PFSK-1 (cell line): Measurements from ENCODE around the gene RRM2.

Source experiments
- SIN3A ChIP-seq: IDR thresholded peaks from 2 replicates; pipeline ENCODE4 v1.6.1; 2012; ENCODE audit warnings: mild to moderate bottlenecking, low read length, moderate library complexity, borderline replicate concordance; ENCODE audit not compliant: insufficient read depth
- TAF1 ChIP-seq: IDR thresholded peaks from 2 replicates; pipeline ENCODE4 v1.6.1; 2012; ENCODE audit warnings: low read length, control low read depth, borderline replicate concordance; ENCODE audit not compliant: insufficient read depth
- TF ChIP-seq, protein P1 (sequence below), 2 experiments: IDR thresholded peaks; 2 replicates each; pipeline versions ENCODE4 v1.6.1 to v1.8.0; 2011 to 2012; ENCODE audit warnings: low read depth in 2 of 2, low read length in 2 of 2, control low read depth in 1 of 2, inconsistent platforms in 1 of 2, mild to moderate bottlenecking in 1 of 2, moderate library complexity in 1 of 2; ENCODE audit not compliant: insufficient read depth in 1 of 2

DNA sequence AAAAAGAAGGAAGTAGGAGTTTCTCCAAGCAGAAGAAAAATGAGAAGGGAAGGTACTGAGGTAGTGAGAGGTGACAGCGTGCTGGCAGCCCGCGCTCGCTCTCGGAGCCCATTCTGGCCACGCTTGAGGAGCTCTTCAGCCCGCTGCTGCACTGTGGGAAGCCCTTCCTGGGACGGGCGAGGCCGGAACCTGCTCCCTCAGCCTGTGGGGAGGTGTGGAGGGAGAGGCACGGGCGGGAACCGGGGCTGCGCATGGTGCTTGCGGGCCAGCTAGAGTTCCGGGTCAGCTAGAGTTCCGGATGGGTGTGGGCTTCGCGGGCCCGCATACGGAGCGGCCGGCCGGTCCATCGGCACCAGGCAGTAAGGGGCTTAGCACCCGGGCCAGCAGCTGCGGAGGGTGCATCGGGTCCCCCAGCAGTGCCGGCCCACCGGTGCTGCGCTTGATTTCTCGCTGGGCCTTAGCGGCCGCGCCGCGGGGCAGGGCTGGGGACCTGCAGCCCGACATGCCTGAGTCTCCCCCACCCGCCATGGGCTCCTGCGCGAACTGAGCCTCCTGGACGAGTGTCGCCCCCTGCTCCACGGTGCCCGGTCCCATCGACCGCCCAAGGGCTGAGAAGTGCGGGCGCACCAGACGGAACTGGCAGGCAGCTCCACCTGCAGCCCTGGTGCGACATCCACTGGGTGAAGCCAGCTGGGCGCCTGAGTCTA is 31.2 kb upstream of the RRM2 start:
- TF ChIP-seq, protein P1, sequence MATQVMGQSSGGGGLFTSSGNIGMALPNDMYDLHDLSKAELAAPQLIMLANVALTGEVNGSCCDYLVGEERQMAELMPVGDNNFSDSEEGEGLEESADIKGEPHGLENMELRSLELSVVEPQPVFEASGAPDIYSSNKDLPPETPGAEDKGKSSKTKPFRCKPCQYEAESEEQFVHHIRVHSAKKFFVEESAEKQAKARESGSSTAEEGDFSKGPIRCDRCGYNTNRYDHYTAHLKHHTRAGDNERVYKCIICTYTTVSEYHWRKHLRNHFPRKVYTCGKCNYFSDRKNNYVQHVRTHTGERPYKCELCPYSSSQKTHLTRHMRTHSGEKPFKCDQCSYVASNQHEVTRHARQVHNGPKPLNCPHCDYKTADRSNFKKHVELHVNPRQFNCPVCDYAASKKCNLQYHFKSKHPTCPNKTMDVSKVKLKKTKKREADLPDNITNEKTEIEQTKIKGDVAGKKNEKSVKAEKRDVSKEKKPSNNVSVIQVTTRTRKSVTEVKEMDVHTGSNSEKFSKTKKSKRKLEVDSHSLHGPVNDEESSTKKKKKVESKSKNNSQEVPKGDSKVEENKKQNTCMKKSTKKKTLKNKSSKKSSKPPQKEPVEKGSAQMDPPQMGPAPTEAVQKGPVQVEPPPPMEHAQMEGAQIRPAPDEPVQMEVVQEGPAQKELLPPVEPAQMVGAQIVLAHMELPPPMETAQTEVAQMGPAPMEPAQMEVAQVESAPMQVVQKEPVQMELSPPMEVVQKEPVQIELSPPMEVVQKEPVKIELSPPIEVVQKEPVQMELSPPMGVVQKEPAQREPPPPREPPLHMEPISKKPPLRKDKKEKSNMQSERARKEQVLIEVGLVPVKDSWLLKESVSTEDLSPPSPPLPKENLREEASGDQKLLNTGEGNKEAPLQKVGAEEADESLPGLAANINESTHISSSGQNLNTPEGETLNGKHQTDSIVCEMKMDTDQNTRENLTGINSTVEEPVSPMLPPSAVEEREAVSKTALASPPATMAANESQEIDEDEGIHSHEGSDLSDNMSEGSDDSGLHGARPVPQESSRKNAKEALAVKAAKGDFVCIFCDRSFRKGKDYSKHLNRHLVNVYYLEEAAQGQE (IDR thresholded peaks at IDR 0.05; ENCODE audit: insufficient read depth in 1 of 2, low read depth in 2 of 2, low read length in 2 of 2): no peak
- TF ChIP-seq SIN3A: no peak
- no peak for TF ChIP-seq TAF1
